ENCODE results near the gene PIANP.

The PIANP gene

GRCh38 chr12:6703631-6704030 lies 3.0 kb upstream of the PIANP start:
- peak; percentile 52 for DNase-seq

GRCh38 chr12:6701078-6701768 lies 608 bp upstream of the PIANP start:
- no peak for DNase-seq

GRCh38 chr12:6699989-6700645 lies 498 bp downstream of the PIANP start:
- peak; percentile 51 for DNase-seq

DNA sequence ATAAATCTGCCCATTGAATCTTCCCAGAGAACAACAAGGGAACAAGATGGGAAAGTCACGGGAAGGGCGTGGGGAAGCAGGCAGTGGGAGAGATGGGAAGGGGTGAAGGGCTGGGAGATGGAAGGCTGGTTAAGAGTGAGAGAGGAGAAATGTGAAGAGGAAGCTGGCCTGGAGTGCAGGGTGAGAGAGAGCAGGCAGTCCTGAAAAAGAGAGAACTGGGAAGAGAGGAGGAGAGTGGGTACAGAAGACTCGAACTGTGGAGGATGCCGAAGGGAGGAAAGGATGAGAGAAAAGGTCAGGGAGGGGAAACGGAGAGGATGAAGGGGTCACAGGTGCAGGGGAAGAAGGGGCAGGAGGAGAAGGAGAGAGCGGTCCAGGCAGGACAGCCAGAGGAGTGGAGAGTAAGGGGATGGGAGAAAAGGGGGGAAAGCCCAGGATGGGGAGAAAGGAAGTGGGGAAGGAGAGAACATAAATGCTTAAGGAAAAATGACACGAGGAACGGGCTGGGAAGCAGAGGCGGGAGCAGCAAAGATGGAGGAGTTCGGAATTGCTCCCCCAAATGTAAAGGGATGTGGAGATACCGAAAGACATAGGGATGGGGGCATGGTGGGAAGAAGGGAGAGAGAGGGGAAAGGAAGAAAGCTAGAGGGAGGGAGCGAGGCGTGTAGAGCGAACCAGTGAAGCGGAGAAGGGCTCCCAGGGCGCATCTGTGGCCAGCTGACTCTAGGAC lies 1.2 kb downstream of the PIANP start:
- no peak for DNase-seq

GRCh38 chr12:6698352-6699046 lies 2.1 kb downstream of the PIANP start:
- no peak for DNase-seq

DNA sequence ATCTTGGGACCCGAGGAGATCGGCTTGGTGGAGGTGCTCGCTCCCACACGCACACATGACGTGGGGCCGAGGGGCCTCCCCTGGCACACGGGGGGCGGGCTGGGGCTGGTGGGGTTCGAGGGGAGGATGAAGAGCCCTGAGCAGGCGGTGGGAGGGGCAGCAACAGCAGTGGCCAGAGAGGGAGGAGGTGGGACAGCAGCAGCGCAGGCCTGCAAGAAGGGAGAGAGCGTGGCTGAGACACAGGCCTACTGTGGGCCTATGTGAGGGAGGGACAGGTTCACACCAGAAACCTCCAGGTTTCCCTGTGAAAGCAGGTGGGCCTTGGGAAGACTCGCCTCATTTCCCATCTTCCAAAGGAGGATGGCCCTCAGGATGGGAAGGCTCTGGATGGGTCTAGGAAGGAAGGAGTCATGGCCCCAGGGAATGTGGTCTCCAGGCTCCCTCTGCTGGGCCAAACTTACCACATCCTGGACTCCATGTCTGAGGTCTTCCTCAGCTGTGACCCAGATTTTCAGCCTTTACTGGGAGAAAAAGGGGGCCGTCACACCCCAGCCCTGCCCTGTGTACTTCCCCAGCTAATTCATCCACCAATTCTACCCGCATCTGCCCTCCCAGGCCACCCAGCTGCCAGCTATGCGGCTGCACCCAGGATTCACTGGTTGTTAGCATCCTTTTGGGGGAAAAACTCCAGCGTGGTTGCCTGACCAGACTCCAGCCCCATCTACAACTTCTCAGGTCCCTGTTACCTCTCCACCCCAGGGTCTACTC lies 2.8 kb downstream of the PIANP start:
- DNase-seq, result peak; percentile 62

DNA sequence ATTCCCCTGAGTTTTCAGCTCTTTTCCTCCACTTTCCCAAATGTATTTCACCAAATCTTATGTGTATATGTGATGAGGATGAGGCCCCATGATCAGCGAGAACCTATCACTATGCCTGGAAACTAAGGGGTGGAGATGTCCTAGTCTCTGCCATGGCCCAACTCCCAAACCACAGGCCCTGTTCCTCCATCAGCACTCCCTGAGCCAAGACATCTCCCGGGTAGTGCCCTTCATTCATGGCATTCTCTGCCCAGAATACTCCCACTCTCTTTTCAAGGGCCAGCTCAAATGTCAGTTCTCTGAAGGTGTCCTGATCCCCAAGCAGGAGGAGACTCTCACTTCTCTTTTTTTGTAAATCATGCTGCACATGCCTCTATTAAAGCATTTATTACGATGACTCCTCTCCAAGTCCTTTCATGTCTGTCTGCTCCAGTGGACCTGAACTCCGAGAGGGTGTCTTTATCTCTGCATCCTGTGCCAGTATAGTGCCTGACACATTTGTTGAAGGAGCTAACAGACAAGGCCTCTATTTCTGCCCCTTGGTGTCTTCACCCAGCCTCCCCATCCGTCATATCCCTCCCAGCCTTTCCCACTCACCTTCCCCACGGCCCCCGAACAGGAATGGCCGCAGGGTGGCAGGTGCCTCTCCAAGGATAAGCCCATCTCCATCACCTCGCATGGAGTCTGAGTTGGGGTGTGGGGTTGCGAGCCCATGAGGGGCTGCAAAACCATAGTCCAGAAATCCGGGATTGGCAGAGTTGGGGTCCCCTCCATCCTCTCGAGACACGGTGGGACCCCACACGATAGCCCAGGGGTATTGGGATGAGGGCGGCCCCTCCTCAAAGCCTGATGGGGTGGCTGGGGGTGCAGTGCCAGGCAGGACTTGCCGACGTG lies 3.7 kb downstream of the PIANP start:
- DNase-seq, result no peak

DNA sequence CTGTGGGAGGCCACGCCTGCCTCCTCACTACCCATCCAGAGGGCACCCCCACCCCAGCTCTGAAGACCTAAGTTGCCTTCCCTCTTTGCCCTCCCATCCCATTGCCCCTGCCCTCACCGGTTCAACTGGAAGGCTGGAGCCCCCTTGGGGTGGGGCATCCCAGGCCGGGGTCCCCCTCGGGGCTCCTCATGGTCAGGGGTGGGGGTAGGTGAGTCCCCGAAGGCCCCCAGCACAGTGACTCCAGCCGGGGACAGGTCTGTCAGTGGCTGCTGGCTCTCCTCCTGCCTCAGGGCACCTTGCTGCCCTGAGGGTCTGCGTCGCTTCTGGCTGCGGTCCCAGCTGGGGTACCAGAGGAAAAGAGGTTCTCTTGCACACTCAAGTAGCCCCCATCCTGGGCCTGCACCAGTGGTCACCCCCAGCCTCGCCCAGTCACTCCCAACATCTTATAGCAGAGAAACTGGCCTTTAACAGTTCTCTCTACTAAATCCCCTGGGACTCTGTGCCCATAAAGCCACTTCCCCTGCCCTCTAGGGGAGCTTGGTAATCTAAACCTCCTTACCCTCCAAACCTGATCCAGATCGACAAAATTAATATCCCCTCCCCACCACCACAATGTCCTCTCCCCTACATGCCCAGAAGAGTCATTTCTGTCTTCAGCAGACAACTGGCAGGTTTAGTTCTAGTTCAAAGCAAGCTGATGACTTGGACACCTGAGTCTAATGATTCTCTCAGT lies 5.1 kb downstream of the PIANP start:
- peak; percentile 15 for DNase-seq

- no peak for DNase-seq
These were observed 5.9 kb downstream of the PIANP start for GRCh38 chr12:6694701-6695100.

GRCh38 chr12:6693832-6694355 lies 6.7 kb downstream of the PIANP start:
- DNase-seq, result no peak

DNA sequence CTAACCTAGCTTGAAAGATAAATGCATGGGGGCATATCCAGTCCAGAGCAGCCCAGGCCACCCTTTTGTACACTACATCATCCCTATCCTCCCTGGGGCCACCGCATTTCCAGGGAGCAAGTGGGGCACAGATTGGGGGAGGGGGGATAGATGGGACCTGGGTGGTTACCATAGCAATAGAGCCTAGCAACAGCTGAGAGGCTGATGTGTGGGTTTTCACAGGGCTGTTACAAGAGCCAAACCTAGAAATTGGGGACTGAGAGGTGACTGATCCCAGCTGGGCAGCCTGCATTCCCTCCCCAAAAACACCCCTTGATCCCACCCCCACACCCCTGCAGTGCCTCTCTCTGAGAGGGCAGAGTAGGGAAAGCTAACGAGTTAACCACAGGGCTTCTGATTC lies 7.7 kb downstream of the PIANP start:
- no peak for DNase-seq

DNA sequence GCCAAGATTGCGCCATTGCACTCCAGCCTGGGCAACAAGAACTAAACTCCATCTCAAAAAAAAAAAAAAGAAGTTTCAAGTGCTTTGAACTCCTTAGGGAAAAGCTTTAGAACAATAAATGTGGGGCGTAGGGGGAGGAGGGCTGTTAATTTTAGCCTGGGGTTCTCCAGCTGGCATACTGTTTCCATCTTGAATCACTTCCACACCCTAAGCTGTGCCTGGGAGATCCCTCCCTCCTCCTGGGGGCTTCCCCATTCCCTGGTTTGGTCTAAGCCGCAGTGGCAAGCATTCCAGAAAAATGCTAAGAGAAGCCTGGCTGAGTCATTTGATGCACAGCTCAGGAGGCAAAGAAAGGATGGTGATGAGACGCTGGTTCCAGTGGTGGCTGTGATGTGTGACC lies 9.1 kb downstream of the PIANP start:
- no peak for DNase-seq

DNA sequence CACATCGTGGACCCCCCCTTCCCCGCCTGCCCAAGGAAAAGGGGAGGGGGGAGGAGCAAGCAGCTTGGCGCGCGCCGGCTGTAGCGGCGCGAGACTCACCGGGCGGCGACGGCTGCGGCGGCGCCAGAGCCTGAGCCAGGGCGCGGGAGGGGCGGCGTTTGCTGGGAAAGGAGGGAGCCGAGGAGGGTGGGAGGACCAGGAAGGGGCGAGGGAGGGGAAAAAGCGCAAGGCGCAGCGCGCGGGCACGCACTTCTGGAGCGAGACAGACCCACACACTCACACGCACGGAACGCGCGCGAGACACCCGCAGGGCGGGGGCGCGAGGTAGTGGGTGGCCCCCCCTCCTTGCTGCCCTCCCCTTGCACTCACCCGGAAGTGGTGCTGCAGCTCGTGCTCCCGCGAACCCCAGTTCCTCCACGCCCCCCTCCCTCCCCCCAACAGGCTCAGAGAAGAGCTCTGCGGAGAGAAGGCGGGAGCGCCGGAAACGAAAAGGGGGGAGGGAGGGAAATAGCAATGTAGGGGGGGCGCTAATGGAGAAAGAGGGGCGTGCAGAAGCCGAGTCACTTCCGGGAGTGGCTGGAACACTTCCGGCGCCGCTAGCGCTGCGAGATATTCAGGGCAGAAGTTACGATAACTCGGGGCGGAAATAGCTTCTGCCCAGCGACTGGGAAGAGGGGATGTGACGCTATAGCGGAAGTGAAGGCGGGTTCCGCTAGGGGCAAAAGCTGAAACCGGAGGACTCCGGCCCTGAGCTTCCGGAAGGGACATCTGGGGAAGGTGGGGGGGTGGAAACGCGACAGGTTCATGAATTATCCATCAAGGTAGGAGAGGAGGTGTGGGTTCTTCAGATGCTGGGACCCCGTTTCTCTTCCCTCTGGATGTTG lies 11.4 kb downstream of the PIANP start, which contains the start of gene ZNF384:
Gene ZNF384, minus strand, starts transcription at position 377 of the 884 bp plus-strand sequence. CDS start 9,855 bp downstream, outside the sequence.
- peak; percentile 100 for DNase-seq

- DNase-seq, result peak; percentile 83
These were observed 12.0 kb downstream of the PIANP start for GRCh38 chr12:6688543-6688998.

DNA sequence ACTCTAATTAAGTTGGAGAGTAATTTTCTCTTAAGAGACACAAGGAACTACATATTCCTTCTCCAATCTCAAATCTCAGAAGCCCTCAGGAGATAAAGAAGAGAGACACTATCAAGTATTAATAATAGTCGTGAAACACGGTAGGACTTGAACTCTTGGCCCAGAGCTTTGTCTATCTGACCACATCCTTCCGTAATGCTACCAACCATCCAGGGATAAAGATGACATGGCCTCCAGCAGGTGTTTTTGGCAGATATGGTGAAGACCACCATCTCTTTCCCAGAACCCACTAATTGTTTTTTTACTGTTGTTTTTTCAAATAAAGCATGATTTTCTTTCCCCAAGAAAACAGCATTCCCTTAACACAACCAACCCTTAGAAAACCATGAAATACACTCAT lies 14.8 kb downstream of the PIANP start:
- DNase-seq, result no peak

GRCh38 chr12:6684609-6685008 lies 16.0 kb downstream of the PIANP start:
- peak; percentile 76 for DNase-seq

DNA sequence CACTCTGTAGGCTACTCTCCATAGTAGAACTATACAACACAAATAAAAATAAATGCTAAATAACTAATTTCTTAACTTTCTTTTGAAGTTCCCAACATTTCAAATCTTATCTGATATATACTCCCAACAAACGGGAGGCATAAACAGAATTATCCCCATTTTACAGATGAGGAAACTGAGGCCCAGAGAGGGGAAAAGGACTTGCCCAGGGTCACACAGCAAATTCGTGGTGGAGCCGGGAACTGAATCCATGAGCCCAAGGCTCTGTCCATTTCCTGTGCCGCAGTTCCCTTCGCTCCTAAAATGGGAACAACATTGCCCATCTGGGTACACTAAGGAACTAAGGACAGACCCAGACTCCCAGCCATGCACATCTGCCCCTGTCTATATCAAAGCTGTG lies 23.7 kb downstream of the PIANP start:
- no peak for DNase-seq

GRCh38 chr12:6672143-6672542 lies 28.5 kb downstream of the PIANP start:
- no peak for DNase-seq

- DNase-seq, result peak; percentile 31
These were observed 32.9 kb downstream of the PIANP start for GRCh38 chr12:6667559-6668210.
